Suppressor macrophage (primary cell): ENCODE results near the gene ZP3.
"Not testable (repeated sequence)": the region's sequence is repeated elsewhere in the genome, so short reads cannot be mapped to it uniquely, and the experiment has no call there.

ENCODE experiments used
- DNase-seq, 4 experiments: peaks; one replicate each; pipeline ENCODE4 v3.0.0-alpha.2; 2020 to 2022

The ZP3 gene

GRCh38 chr7:76442664-76443446 lies 18.1 kb downstream of the ZP3 start:
- not testable (repeated sequence) for DNase-seq

GRCh38 chr7:76443846-76444245 lies 19.1 kb downstream of the ZP3 start:
- not testable (repeated sequence) for DNase-seq

- DNase-seq: peak; percentile 67 to 76 (median 72)
These were observed 20.8 kb downstream of the ZP3 start for GRCh38 chr7:76445577-76446008.

- not testable (repeated sequence) for DNase-seq
These were observed 32.3 kb downstream of the ZP3 start for GRCh38 chr7:76457017-76457416.

GRCh38 chr7:76458504-76458903 lies 33.8 kb downstream of the ZP3 start:
- not testable (repeated sequence) for DNase-seq

- not testable (repeated sequence) for DNase-seq
These were observed 36.0 kb downstream of the ZP3 start for GRCh38 chr7:76460767-76461166.

- not testable (repeated sequence) for DNase-seq
These were observed 36.8 kb downstream of the ZP3 start, which contains the start of gene DTX2 for GRCh38 chr7:76461464-76462101. TSS of gene DTX2 (plus strand) at chr7:76461709. CDS start at chr7:76480510, 18,801 bp downstream.

- not testable (repeated sequence) for DNase-seq
These were observed 37.6 kb downstream of the ZP3 start for GRCh38 chr7:76462271-76462882.

- not testable (repeated sequence) for DNase-seq
These were observed 40.2 kb downstream of the ZP3 start for GRCh38 chr7:76464959-76465358.

GRCh38 chr7:76465950-76466349 lies 41.2 kb downstream of the ZP3 start:
- not testable (repeated sequence) for DNase-seq

GRCh38 chr7:76467743-76468404 lies 43.1 kb downstream of the ZP3 start:
- not testable (repeated sequence) for DNase-seq

GRCh38 chr7:76471556-76472221 lies 46.9 kb downstream of the ZP3 start:
- peak; percentile 58 to 86 (median 76) for DNase-seq

GRCh38 chr7:76473097-76473496 lies 48.3 kb downstream of the ZP3 start:
- not testable (repeated sequence) for DNase-seq

GRCh38 chr7:76476280-76476679 lies 51.5 kb downstream of the ZP3 start:
- DNase-seq: not testable (repeated sequence)

GRCh38 chr7:76476742-76477474 lies 52.2 kb downstream of the ZP3 start:
- DNase-seq: not testable (repeated sequence)

- DNase-seq: peak in 3 of 4 experiments; percentile 33 to 52 (median 35)
These were observed 54.9 kb downstream of the ZP3 start for GRCh38 chr7:76479628-76480027.

GRCh38 chr7:76480403-76481253 lies 55.9 kb downstream of the ZP3 start:
- peak in 2 of 4 experiments; percentile 12 to 19 for DNase-seq

- not testable (repeated sequence) for DNase-seq
These were observed 57.9 kb downstream of the ZP3 start for GRCh38 chr7:76482660-76483059.

- not testable (repeated sequence) for DNase-seq
These were observed 58.3 kb downstream of the ZP3 start for GRCh38 chr7:76483081-76483480.

- DNase-seq: not testable (repeated sequence)
These were observed 59.7 kb downstream of the ZP3 start for GRCh38 chr7:76484456-76484855.
